Right lobe of liver (tissue), 4 donors: Measurements from ENCODE around the gene UGT1A3.

Experiments used
- POLR2A ChIP-seq: fragments of 450-650 bp; IDR thresholded peaks from one replicate; pipeline ENCODE4 v1.6.1; 2017; ENCODE audit warnings: antibody characterized with exemption, mild to moderate bottlenecking
- TF ChIP-seq, protein P1 (sequence below), 4 donors: fragments of 200-600 bp in 3 of 4; fragments of 450-650 bp in 1 of 4; IDR thresholded peaks; one replicate each; pipeline versions ENCODE4 v1.5.1 to v1.8.0; 2016 to 2022; ENCODE audit warnings: antibody characterized with exemption in 4 of 4, mild to moderate bottlenecking in 2 of 4
- donor health status: DM: no; HTN: no; CAD: no.
- donor health status: DM: no; HTN: no; CAD: no.
- donor health status: DM: no; HTN: yes; CAD: no.

GRCh38 chr2:233803994-233804393 is 75.2 kb downstream of the UGT1A3 start:
- TF ChIP-seq, protein P1, sequence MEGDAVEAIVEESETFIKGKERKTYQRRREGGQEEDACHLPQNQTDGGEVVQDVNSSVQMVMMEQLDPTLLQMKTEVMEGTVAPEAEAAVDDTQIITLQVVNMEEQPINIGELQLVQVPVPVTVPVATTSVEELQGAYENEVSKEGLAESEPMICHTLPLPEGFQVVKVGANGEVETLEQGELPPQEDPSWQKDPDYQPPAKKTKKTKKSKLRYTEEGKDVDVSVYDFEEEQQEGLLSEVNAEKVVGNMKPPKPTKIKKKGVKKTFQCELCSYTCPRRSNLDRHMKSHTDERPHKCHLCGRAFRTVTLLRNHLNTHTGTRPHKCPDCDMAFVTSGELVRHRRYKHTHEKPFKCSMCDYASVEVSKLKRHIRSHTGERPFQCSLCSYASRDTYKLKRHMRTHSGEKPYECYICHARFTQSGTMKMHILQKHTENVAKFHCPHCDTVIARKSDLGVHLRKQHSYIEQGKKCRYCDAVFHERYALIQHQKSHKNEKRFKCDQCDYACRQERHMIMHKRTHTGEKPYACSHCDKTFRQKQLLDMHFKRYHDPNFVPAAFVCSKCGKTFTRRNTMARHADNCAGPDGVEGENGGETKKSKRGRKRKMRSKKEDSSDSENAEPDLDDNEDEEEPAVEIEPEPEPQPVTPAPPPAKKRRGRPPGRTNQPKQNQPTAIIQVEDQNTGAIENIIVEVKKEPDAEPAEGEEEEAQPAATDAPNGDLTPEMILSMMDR (IDR thresholded peaks at IDR 0.05) = no peak
- TF ChIP-seq POLR2A = no peak
